ENCODE measurements around the gene PODXL. TPM values are rescaled to one million over a fixed set of nuclear protein-coding genes. Genes with fewer than 3 reads are reported as not detected.

Gene PODXL
- total and polyA plus RNA-seq, 10 of the 15 experiments (the other 5 are each of a cell fraction or from before 2014, with no cell fraction given) = 0.04 to 1.8 (median 0.38) TPM

- RAD21 ChIA-PET (ENCODE audit: unreplicated experiment) = no interaction called here
- H3K4me2 ChIP-seq (ENCODE audit: control insufficient read depth, insufficient read depth) = no peak overlapping the region
- in situ Hi-C loops (cut with MboI) (no loop called here), intact Hi-C loops (cut with micrococcal nuclease; ENCODE audit: unreplicated experiment) (no loop called here)
- H2AFZ ChIP-seq (ENCODE audit: control insufficient read depth, low read depth, low read length) = no peak overlapping the region
- no peaks in the 10 kb centered on the region for H3K9me3 ChIP-seq (replicated peaks; ENCODE audit: control insufficient read depth, insufficient read depth, low read length)
- WGBS (ENCODE audit: insufficient coverage, insufficient replicate concordance, low lambda C conversion rate, missing lambda C conversion rate) = 85% methylated on average over 7 of the region's 7 CpGs
- ATAC-seq (no peak), DNase-seq (ENCODE audit: low read depth, low spot score) (no peak), FAIRE-seq (no peak)
- H3K27me3 ChIP-seq (replicated peaks in 1 of 2; ENCODE audit: control insufficient read depth in 2 of 2, insufficient read depth in 2 of 2, low read length in 1 of 2) = no peaks in the 10 kb centered on the region
- H3K4me1 ChIP-seq (ENCODE audit: control insufficient read depth, insufficient read depth, low read length) = peaks cover 6% of the 10 kb centered on the region; the same call in 1 of the 2 replicates
- CTCF ChIA-PET = interaction anchor here (1.6 kb wide), 1 partner anchor 11 kb away, joined by 5 read pairs; no protein-coding TSS in a partner anchor
- H3K79me2 ChIP-seq (ENCODE audit: control insufficient read depth, insufficient read depth, low read length) = no peaks in the 10 kb centered on the region
- no peak overlapping the region for H3K27ac ChIP-seq (ENCODE audit: control insufficient read depth, insufficient read depth)
- no peak overlapping the region for H3K9ac ChIP-seq (ENCODE audit: control insufficient read depth, insufficient read depth, low read length)
- POLR2A ChIA-PET = no interaction called here
- no peaks in the 10 kb centered on the region for H4K20me1 ChIP-seq (ENCODE audit: control insufficient read depth, insufficient read depth)
- no TSS peak for BruUV-seq (replicated peaks)
- SMC1A ChIA-PET (ENCODE audit: uncharacterized antibody, unreplicated experiment) = no interaction called here
- H3K36me3 ChIP-seq (ENCODE audit: control insufficient read depth in 2 of 2, insufficient read depth in 2 of 2, low read length in 1 of 2) = peaks cover 0 to 5% of the 10 kb centered on the region in 2 experiments; a peak in 2 of 4 replicates
- TF ChIP-seq ZBTB40 (IDR thresholded peaks at IDR 0.05; ENCODE audit: borderline replicate concordance) = no peak
- TF ChIP-seq ATF7 (IDR thresholded peaks at IDR 0.05; ENCODE audit: low read depth) = no peak
- TF ChIP-seq BRCA1 (IDR thresholded peaks at IDR 0.05; ENCODE audit: low read depth, low read length) = no peak
- no peak for TF ChIP-seq ZNF207 (IDR thresholded peaks at IDR 0.05; ENCODE audit: borderline replicate concordance)
- no peak for TF ChIP-seq E2F4 (IDR thresholded peaks at IDR 0.05; ENCODE audit: low read depth, low read length)
- no peak for TF ChIP-seq MEF2A (IDR thresholded peaks at IDR 0.05; ENCODE audit: insufficient read depth, low read depth, low read length)
- TF ChIP-seq NRF1 (conservative IDR thresholded peaks at IDR 0.05; ENCODE audit: low read depth, low read length) = no peak
- TF ChIP-seq ZBTB4 (CRISPR knock-in tag; IDR thresholded peaks at IDR 0.05) = no peak
- no peak for TF ChIP-seq DPF2 (IDR thresholded peaks at IDR 0.05)
- no peak for TF ChIP-seq PAX5 (IDR thresholded peaks at IDR 0.05; ENCODE audit: borderline replicate concordance, low read depth, low read length)
- TF ChIP-seq GABPA (IDR thresholded peaks at IDR 0.05; ENCODE audit: low read depth) = no peak
- TF ChIP-seq PBX3 (IDR thresholded peaks at IDR 0.05; ENCODE audit: insufficient replicate concordance, low read depth, low read length) = no peak
- TF ChIP-seq SRF (IDR thresholded peaks at IDR 0.05; ENCODE audit: low read depth in 2 of 2, low read length in 2 of 2) = no peak
- no peak overlapping the region for H3K4me3 ChIP-seq
These were observed 59.0 kb downstream of the PODXL start for GRCh38 chr7:131497454-131497853.
